ENCODE results near the gene RAB31. TPM values are rescaled to one million over a fixed set of nuclear protein-coding genes. Genes with fewer than 3 reads are reported as not detected.

The RAB31 gene
- total and polyA plus RNA-seq, 2 of the 13 experiments (the other 11 are each of a cell fraction or from before 2014, with no cell fraction given) = 1.1 to 1.7 TPM

- TF ChIP-seq TFAP4 (IDR thresholded peaks at IDR 0.05; ENCODE audit: borderline replicate concordance, low read depth) (peak; percentile 10; the same call in 1 of the 2 replicates), RFX3 (CRISPR knock-in tag; IDR thresholded peaks at IDR 0.05) (no peak), ZNF850 (CRISPR knock-in tag; conservative IDR thresholded peaks at IDR 0.05) (no peak), FLYWCH1 (CRISPR knock-in tag; IDR thresholded peaks at IDR 0.05) (no peak), ZFP90 (CRISPR knock-in tag; IDR thresholded peaks at IDR 0.05; ENCODE audit: borderline replicate concordance) (no peak), NFIB (CRISPR knock-in tag; IDR thresholded peaks at IDR 0.05; ENCODE audit: borderline replicate concordance) (no peak), ZNF547 (CRISPR knock-in tag; IDR thresholded peaks at IDR 0.05) (no peak), ZNF768 (CRISPR knock-in tag; IDR thresholded peaks at IDR 0.05) (peak; percentile 69; the same call in 1 of the 2 replicates), RFXANK (CRISPR knock-in tag; IDR thresholded peaks at IDR 0.05) (no peak), SNAPC4 (CRISPR knock-in tag; IDR thresholded peaks at IDR 0.05) (no peak), KMT2A (CRISPR knock-in tag; IDR thresholded peaks at IDR 0.05) (no peak), RARG (CRISPR knock-in tag; IDR thresholded peaks at IDR 0.05; ENCODE audit: low read depth) (no peak), ZFP37 (CRISPR knock-in tag; IDR thresholded peaks at IDR 0.05; ENCODE audit: borderline replicate concordance) (no peak), ASH2L (IDR thresholded peaks at IDR 0.05; ENCODE audit: insufficient read length, low read depth, low read length) (no peak), NFAT5 (CRISPR knock-in tag; IDR thresholded peaks at IDR 0.05) (no peak), ZSCAN22 (CRISPR knock-in tag; IDR thresholded peaks at IDR 0.05) (no peak), SATB2 (CRISPR knock-in tag; IDR thresholded peaks at IDR 0.05) (no peak), ETV6 (CRISPR knock-in tag; conservative IDR thresholded peaks at IDR 0.05) (no peak)
Measured at GRCh38 chr18:9806905-9807304, 98.8 kb downstream of the RAB31 start (continued).
